A673 (cell line): Measurements from ENCODE around the gene EZH2. TPM values are rescaled to one million over a fixed set of nuclear protein-coding genes. Genes with fewer than 3 reads are reported as not detected.

Source experiments
- BruUV-seq: library from RNA; stranded (reverse); fragments of 400-500 nt; replicated peaks from 2 replicates; lab custom pipeline; 2021; lab: Mats Ljungman, UMichigan
- CTCF ChIA-PET: fragments of 300-600 bp; sonication (Branson Sonifier 250); formaldehyde crosslinking; loops from one replicate; lab custom pipeline; 2022; ENCODE audit warnings: antibody characterized with exemption; lab: Charles Lee
- POLR2A ChIA-PET: fragments of 300-600 bp; sonication (Branson Sonifier 250); formaldehyde crosslinking; loops from one replicate; lab custom pipeline; 2022; ENCODE audit warnings: antibody characterized with exemption; ENCODE audit not compliant: low non-redundant PET; lab: Charles Lee
- DNase-seq: peaks from one replicate; pipeline ENCODE4 v3.0.0-alpha.2; 2015; ENCODE audit warnings: low spot score
- H3K27ac ChIP-seq: fragments of 200-600 bp; sonication (generic); 2 replicates; pipeline ENCODE4 v1.5.1; 2016; ENCODE audit warnings: mixed run types, low read depth, mild to moderate bottlenecking, mixed read lengths, antibody characterized with exemption, low read length; ENCODE audit not compliant: poor library complexity, severe bottlenecking
- H3K27me3 ChIP-seq: fragments of 200-600 bp; sonication (generic); replicated peaks from 2 replicates; pipeline ENCODE4 v1.6.1; 2017; ENCODE audit warnings: mixed run types, low read depth, mild to moderate bottlenecking, mixed read lengths, antibody characterized with exemption, low read length; ENCODE audit not compliant: insufficient read depth, poor library complexity
- H3K36me3 ChIP-seq: fragments of 200-600 bp; sonication (generic); 2 replicates; pipeline ENCODE4 v1.6.1; 2016; ENCODE audit warnings: mixed run types, mild to moderate bottlenecking, mixed read lengths, antibody characterized with exemption, low read length; ENCODE audit not compliant: insufficient read depth, poor library complexity, severe bottlenecking
- H3K4me1 ChIP-seq: fragments of 200-600 bp; sonication (generic); 2 replicates; pipeline ENCODE4 v1.6.1; 2017; ENCODE audit warnings: mixed run types, mild to moderate bottlenecking, mixed read lengths, antibody characterized with exemption, low read length; ENCODE audit not compliant: insufficient read depth, poor library complexity, severe bottlenecking
- H3K4me3 ChIP-seq: fragments of 200-600 bp; sonication (generic); 2 replicates; pipeline ENCODE4 v1.5.1; 2016; ENCODE audit warnings: low read depth, mixed run types, mild to moderate bottlenecking, mixed read lengths, low read length; ENCODE audit not compliant: poor library complexity, severe bottlenecking
- H3K9me3 ChIP-seq: fragments of 200-600 bp; sonication (generic); 2 replicates; pipeline ENCODE4 v1.6.1; 2016; ENCODE audit warnings: mixed run types, low read depth, mild to moderate bottlenecking, mixed read lengths, antibody characterized with exemption, low read length; ENCODE audit not compliant: poor library complexity, severe bottlenecking
- CTCF ChIP-seq: fragments of 300-800, 200-600 bp; sonication (generic); conservative IDR thresholded peaks from 2 replicates; pipeline ENCODE4 v1.5.1; 2017; ENCODE audit warnings: low read depth, mild to moderate bottlenecking, antibody characterized with exemption, low read length, moderate library complexity, mixed read lengths
- EZH2 ChIP-seq: fragments of 200-600 bp; sonication (generic); IDR thresholded peaks from 2 replicates; pipeline ENCODE4 v1.6.1; 2017; ENCODE audit warnings: borderline replicate concordance, low read depth, mild to moderate bottlenecking, mixed read lengths, antibody characterized with exemption, low read length; ENCODE audit not compliant: poor library complexity, severe bottlenecking
- intact Hi-C: fragments of 100-400 bp; cut with micrococcal nuclease; formaldehyde crosslinking; loops from one replicate; pipeline ENCODE4 v1.10.0; 2022; ENCODE audit not compliant: unreplicated experiment
- total RNA-seq: library from RNA; stranded (reverse); gene quantifications from 2 replicates; pipeline ENCODE4 v1.2.3, GENCODE V29; 2021

EZH2 gene
- total RNA-seq, 1 experiment from 2014 or later = 140 TPM

DNA sequence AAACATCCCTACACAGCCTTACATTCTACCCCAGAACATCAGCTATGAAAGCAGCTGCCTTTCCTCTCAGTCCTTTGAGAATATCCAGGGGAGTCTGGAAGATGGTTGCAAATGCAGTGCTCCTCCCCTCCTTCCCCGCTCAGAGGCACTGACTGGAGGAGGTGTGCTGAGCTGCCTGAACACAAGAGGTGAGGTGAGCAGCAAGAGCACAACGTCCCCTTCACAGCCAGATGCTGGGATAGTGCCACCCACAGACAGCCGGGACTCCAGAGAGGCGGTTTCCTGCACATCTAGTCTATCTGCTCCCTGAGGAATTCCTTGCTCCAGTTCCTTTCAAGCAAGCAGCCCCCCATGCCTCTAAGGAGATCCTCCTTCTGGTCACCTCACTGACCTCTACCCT lies 74.2 kb downstream of the EZH2 start:
- CTCF ChIA-PET = no interaction called here
- intact Hi-C loops = loop anchor here (10.0 kb wide), 1 partner anchor 155 kb away; no protein-coding TSS in a partner anchor
- H3K27me3 ChIP-seq = no peaks in the 10 kb centered on the region
- TF ChIP-seq CTCF (no peak), EZH2 (no peak)
- POLR2A ChIA-PET = interaction anchor here (0.9 kb wide), 1 partner anchor 221 kb away, joined by 4 read pairs; no protein-coding TSS in a partner anchor
- H3K4me3 ChIP-seq = no peak overlapping the region
- BruUV-seq = no TSS peak
- H3K36me3 ChIP-seq = peaks cover 100% of the 10 kb centered on the region
- H3K9me3 ChIP-seq = no peaks in the 10 kb centered on the region
- no peak for DNase-seq
- H3K27ac ChIP-seq = no peak overlapping the region
- H3K4me1 ChIP-seq = no peaks in the 10 kb centered on the region

GRCh38 chr7:148807436-148807835 lies 76.7 kb downstream of the EZH2 start:
- CTCF ChIA-PET = interaction anchor here (0.6 kb wide), 1 partner anchor 200 kb away, joined by 5 read pairs; no protein-coding TSS in a partner anchor
- Histone ChIP-seq H3K9me3 (no peaks in the 10 kb centered on the region), H3K4me3 (no peak overlapping the region), H3K36me3 (peaks cover 88% of the 10 kb centered on the region), H3K4me1 (no peaks in the 10 kb centered on the region), H3K27me3 (no peaks in the 10 kb centered on the region), H3K27ac (no peak overlapping the region)
- BruUV-seq = no TSS peak
- no peak for DNase-seq
- TF ChIP-seq EZH2 = no peak
- TF ChIP-seq CTCF = no peak
- POLR2A ChIA-PET = no interaction called here
- intact Hi-C loops = loop anchor here (10.0 kb wide), 1 partner anchor 157 kb away; no protein-coding TSS in a partner anchor

- no peak for TF ChIP-seq CTCF
- no peak for TF ChIP-seq EZH2
These were observed 77.9 kb downstream of the EZH2 start for GRCh38 chr7:148806187-148806586.

More at GRCh38 chr7:148806187-148806586, 77.9 kb downstream of the EZH2 start:
- Histone ChIP-seq H3K27me3 (no peaks in the 10 kb centered on the region), H3K4me3 (no peak overlapping the region), H3K9me3 (no peaks in the 10 kb centered on the region), H3K4me1 (no peaks in the 10 kb centered on the region), H3K36me3 (peaks cover 87% of the 10 kb centered on the region), H3K27ac (no peak overlapping the region)
- intact Hi-C loops = loop anchor here (10.0 kb wide), 1 partner anchor 159 kb away; no protein-coding TSS in a partner anchor
- no peak for DNase-seq
- no TSS peak for BruUV-seq
- POLR2A ChIA-PET = no interaction called here
- CTCF ChIA-PET = no interaction called here
